Measurements from ENCODE around the gene SETD2.

The SETD2 gene

GRCh38 chr3:46998121-46998851, 165.6 kb downstream of the SETD2 start:
- DNase-seq (ENCODE audit: low read depth in 2 of 2) = peak; percentile 50 to 53

GRCh38 chr3:46997453-46998091, 166.3 kb downstream of the SETD2 start:
- DNase-seq (ENCODE audit: low read depth in 2 of 2) = no peak

GRCh38 chr3:46996689-46997452, 167.0 kb downstream of the SETD2 start:
- DNase-seq (ENCODE audit: low read depth in 2 of 2) = no peak

DNA sequence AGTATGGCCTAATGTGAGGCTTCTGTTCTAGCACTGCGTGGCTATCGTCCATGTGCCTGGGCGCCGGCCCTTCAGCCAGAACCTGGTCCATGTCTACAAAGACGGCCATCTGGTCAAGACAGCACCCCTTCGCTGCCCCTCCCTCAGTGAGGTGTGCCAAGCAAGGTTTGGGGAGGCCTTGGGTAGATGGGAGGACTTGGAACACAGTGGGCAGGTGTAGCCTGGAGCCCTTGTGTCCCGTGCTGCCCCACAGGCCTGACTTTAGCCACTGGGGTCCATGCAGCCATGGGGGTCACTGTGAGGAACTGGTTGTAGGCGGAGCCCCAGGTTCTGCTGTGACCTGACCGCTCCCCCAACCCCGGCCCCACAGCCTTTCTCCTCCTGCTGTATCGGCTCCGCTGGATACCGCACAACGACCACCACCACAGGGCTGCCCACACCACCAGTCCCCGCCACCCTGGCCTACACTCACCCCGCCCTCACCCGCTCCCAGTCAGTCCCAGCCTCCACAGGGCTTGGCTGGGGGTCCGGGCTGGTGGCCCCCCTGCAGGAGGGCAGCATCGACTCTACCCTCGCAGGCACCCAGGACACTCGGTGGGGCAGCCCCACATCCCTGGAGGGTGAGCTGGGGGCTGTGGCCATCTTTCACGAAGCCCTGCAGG, 167.9 kb downstream of the SETD2 start:
- no peak for DNase-seq (ENCODE audit: low read depth in 2 of 2)

DNA sequence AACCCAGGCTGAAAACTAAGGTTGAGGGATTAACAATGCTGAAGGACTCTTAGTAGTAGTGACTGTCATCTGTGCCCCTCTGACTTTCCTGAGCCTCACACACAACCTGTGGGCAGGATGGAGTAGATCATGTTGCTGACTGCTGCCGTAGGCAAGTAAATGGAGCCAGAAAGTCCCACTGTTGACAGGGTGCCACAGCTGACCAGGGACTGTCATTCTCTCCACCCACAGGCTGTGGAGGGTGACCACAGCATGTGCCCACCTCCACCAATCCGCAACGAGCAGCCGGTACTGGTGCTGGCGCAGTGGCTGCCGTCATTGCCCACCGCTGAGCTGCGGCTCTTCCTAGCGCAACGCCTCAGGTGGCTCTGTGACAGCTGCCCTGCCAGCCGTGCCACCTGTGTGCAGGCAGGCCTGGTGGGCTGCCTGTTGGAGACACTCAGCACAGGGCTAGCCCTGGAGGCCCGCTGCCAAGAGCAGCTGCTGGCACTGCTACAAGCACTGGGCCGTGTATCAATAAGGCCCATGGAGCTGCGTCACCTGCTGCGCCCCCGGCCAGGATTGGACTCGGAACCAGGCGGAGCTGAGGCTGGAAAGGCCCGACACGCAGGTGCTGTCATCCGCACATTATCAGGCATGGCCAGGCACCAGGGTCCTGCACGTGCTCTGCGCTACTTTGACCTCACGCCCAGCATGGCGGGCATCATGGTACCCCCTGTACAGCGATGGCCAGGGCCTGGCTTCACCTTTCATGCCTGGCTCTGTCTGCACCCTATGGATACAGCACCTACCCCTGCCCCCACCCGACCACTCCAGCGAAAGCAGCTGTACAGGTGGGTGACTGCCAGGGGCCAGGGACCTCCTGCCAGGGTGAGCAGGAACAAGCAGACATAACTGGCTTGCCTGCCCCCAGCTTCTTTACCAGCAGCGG, 168.8 kb downstream of the SETD2 start:
- DNase-seq (ENCODE audit: low read depth in 2 of 2) = no peak

DNA sequence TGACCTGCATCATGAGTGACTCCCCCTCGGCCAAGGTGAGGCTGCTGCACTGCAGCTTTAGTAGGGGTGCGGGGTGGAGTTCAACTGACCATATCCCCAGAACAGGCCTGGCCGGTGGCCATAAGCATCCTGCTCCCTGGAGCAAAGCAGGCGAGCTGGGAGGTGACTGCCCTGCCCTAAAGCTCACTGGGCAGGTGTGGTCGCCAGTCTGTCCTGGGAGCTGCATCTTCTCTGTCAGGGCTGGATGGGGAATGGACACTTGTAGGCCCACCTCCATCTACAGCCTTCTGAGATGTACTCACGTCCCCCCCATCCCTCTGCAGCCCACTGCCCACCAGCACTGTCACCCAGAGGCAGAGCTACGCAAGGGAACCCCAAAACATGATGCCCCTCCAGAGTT, 169.9 kb downstream of the SETD2 start:
- DNase-seq (ENCODE audit: low read depth in 2 of 2) = no peak

GRCh38 chr3:46993292-46993691, 170.6 kb downstream of the SETD2 start:
- no peak for DNase-seq (ENCODE audit: low read depth in 2 of 2)

DNA sequence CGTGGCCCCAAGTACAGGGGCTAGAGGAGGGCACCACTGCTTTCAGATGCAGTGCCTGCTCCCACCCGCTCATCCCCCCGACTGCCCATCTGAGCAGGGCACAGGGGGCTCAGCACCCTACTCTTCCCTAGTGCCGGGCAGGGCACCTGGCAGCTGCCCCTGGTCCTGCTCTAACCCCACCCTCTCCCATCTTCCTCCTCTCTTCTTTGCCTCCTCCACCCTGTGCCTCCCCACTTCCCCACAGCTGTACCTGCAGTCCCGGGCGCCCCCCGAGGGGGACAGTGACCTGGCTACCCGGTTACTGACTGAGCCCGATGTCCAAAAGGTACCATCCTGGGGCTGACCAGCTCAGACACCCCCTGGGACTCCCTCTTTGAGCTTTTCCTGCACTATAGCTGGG, 171.7 kb downstream of the SETD2 start:
- DNase-seq (ENCODE audit: low read depth in 2 of 2) = no peak

DNA sequence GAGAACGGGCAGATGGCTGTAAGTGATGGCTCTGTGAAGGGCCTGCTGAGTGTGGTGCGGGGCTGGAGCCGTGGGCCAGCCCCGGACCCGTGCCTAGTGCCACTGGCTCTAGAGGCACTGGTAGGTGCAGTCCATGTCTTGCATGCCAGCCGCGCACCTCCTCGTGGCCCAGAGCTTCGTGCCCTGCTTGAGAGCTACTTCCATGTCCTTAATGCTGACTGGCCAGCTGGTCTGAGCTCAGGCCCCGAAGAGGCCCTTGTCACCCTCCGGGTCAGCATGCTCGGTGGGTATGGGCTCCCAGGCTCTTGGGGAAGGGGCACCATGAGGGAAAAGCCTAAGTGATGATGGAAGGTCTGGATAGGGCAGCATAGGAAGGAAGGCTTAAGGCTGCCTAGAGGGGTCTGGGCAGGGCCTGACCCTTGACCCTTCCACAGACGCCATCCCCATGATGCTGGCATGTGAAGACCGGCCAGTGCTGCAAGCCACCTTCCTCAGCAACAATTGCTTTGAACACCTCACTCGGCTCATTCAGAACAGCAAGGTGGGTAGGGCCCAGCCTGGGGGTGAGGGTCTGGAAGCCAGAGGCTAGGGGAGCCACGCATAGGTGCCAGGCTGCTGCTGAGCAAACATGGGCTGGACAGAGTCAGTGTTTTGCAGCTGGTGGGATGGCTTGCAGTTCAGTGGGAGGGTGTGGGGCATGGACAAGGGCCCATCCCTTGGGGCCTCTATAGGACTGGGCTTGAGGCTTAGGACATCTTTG, 172.3 kb downstream of the SETD2 start:
- DNase-seq (ENCODE audit: low read depth in 2 of 2) = no peak

- DNase-seq (ENCODE audit: low read depth in 2 of 2) = no peak
Measured at GRCh38 chr3:46990573-46991374, 173.1 kb downstream of the SETD2 start.

DNA sequence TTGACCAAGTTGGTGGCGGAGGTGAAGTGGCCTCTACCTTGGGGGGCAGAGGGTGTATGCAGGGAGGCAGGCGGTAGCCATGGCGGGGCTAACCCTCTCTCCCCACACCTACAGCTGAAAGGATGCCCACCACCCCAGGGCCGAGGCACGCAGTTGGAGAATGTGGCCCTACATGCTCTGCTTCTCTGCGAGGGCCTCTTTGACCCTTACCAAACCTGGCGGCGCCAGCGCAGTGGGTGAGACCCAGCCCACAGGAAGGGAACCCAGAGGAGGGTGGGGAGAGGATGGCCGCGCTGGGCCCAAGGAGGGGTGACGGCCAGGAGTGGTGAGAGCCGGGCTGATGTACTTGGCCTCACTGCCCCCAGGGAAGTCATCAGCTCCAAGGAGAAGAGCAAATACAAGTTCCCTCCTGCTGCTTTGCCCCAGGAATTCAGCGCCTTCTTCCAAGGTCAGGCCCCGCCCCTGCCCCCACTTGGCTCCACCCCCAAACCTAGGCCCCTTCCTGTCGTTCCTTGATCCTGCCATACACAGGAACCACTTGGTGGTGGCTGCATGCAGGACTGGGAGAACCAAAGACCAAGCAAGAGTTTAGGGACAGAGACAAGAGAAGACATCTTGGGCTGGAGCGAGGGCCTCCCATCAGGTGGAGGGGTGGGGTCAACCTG, 174.6 kb downstream of the SETD2 start:
- no peak for DNase-seq (ENCODE audit: low read depth in 2 of 2)

DNA sequence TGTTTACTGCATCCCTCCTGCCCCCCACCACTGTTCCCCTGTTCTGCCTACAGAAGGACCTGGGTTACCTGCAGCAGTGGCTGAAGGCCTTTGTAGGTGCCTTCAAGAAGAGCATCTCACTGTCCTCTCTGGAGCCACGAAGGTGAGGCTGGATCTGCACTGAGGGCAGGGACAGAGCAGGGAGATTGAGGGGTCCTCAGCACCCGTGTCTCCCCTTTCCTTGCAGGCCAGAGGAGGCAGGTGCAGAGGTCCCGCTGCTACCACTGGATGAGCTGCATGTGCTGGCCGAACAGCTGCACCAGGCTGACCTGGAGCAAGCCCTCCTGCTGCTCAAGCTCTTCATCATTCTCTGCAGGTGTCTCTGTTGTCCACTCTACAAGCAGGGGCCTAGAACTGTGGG, 175.3 kb downstream of the SETD2 start:
- DNase-seq (ENCODE audit: low read depth in 2 of 2) = no peak

GRCh38 chr3:46987743-46988401, 176.0 kb downstream of the SETD2 start:
- peak; percentile 66 to 70 for DNase-seq (ENCODE audit: low read depth in 2 of 2)

GRCh38 chr3:46987319-46987742, 176.6 kb downstream of the SETD2 start:
- no peak for DNase-seq (ENCODE audit: low read depth in 2 of 2)

GRCh38 chr3:46986782-46987310, 177.1 kb downstream of the SETD2 start:
- DNase-seq (ENCODE audit: low read depth in 2 of 2) = no peak

DNA sequence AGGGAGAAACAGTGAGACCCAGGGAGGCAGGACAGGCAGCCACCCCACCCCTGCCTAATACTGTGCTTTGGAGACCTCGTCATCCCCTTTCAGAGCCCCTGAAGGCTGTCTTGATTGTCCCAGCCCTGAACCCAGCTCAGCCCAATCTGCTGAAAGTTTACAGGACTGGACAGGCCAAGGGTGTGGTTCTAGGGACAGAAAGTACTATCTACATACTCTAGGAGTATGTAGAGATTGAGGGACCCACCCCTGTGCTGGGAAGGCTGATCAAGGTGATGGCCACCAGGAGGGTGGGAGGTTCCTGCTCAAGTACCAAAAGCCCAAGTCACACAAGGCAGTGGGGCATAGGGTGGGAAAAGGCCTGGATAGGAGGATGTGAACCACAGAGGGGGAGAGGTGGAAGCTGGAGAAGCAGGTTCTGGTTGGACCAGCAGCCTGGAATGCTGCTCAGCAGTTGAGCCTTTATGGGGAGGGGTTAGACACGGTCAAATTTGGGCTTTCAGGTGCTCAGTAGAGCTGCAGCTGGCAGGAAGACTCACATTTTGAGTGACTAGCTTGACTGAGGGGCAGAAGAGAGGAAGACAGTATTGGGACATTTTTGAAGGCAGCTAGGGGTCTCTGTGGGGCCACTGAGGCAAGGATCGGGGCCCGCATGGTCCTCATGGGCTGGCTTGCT, 177.7 kb downstream of the SETD2 start:
- DNase-seq (ENCODE audit: low read depth in 2 of 2) = no peak

DNA sequence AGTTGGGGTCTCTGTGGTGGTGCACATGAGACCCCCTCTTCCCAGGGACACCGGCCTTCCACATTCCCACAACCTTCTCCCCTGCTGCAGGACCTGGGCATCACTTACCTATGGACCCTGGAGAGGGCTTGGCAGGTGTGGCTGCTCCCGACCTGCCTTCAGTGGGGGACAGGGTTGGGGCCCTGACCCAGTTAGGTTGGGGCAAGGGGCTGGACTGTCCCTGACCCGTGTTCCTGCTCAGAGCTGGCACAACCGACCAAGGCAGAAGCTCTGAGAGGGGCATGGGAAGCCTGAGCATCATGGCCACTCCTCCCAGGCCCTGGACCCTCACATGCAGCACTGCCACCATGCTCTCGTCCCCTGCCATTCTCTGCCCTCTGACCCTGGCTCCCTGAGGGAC, 178.3 kb downstream of the SETD2 start:
- no peak for DNase-seq (ENCODE audit: low read depth in 2 of 2)

All from activated CD8-positive, alpha-beta memory T cell treated with anti-CD3 and anti-CD28 coated beads for 4 hours (primary cell).